GM21723 (cell line): ENCODE measurements around the gene NEB.

Experiments used
- ATAC-seq: cut with Tn5 transposase; IDR thresholded peaks from one replicate; pipeline ENCODE4 v1.9.1; 2021; ENCODE audit warnings: mild to moderate bottlenecking, moderate library complexity; ENCODE audit not compliant: unreplicated experiment

The NEB gene

DNA sequence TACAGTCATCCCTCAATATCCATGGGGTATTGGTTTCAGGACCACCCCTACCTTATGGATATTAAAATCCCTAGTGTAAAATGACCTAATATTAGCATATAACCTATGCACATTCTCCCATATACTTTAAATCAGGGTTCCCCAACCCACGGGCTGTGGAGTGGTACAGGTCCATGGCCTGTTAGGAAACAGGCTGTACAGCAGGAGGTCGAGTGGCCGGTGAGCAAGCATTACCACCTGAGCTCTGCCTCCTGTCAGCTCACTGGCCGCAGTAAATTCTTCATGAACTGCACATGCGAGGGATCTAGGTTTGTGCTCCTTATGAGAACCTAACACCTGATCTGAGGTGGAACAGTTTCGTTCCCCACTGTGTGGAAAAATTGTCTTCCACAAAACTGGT, 250.7 kb downstream of the NEB start:
- ATAC-seq, result no peak

DNA sequence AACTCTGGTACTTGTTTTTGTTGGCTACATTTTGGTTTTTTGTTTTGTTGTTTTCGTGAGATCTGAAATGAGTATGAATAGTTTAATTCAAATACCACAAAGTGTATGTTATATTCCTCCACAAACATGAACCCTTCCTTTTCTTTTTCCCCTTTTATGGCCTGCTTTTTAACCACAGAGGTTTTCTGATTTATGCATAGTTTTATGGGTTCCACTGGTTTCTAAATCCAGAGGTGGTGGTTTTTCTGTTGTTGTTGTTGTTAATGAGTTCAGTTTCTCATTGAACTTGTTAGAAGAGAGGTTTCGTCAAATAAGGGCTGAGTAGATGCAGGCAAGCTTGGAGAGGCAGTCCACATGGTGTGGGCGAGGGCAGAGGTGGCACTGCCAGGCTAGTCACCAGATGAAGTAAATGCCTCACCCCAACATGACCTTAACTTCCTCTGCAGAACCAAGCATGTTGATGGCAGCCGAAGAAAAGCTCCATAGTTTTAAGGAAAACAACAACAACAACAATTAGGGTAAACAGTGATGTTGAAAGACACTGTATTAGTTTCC, 252.0 kb downstream of the NEB start:
- ATAC-seq, result no peak

DNA sequence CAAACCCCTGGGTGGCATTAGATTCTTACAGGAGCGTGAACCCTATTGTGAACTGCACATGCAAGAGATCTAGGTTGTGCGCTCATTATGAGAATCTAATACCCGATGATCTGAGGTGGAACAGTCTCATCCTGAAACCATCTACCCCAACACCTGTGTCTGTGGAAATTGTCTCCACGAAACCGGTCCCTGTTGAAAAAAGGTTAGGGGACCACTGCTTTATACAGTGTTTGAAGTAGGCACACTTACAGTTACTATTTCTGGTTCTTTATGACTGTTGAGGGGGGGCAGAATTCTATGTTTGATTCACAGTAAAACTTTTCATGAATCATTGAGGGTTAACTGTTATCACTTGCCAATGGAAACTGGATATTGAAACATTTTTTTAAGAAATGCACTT, 252.5 kb downstream of the NEB start:
- no peak for ATAC-seq

DNA sequence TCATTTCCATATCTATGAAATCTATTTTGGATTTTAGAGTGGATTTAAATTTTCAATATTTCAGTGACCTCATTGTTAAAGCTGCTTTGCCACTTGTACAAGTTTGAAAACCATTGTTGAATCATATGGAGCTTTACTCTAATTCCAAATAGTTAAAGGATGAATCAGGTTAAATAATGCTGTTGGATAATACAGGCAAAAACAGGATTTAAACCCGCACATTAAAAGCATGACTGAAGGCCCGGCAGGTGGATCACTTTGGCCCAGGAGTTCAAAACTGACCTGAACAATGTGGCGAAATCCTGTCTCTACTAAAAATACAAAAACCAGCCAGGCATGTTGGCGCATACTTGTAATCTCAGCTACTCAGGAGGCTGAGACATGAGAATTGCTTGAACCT, 256.3 kb downstream of the NEB start:
- no peak for ATAC-seq

DNA sequence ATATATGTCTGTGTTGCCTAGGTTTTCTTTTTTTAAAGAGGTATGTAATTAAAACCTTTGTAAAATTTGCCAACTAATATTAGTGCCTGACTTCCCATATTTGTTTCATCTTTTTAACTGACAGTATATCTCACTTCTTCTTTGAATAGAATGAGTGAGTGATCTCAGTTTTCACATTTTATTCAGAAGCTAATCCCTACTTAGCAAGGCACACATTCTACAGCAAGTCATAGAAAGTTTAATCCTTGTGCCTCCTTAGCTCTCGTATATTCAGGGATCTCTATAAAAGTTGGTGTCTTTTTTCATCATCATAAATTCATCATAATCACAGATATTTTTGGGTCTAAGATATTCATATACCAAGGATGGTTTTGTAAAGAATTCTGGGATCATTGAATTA, 258.0 kb downstream of the NEB start:
- ATAC-seq, result no peak

DNA sequence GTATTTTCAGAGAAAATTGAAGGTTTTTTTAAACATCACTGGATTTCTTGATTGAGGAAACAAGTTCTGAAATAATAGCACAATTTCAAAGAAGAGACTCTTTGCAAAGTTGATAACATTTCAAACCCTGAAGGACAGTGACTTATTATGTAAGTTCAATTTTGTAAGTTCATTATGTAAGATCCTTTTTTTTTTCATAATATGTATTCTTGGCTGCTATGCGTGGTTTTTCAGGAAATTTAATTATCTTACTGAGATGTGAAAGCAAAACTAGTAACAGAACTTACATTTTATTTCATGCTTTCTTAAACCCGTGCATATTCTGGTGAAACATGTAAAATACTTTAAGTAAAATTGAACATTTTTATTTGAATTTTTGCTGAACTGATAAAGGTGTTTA, 259.2 kb downstream of the NEB start:
- no peak for ATAC-seq

DNA sequence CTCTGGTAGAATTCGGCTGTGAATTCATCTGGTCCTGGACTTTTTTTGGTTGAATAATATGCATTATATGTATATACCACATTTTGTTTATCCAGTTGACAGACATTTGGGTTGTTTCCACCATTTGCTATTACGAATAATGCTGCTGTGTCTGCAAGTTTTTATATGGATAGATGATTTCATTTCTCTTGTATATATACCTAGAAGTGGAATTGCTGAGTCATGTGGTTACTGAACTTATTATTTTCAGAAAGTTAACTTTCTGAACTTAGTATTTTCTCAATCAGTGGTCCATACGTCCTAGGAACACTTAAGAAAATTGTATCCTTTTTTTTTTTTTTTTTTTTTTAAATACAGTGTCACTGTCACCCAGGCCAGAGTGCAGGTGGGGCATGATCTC, 261.3 kb downstream of the NEB start:
- no peak for ATAC-seq

DNA sequence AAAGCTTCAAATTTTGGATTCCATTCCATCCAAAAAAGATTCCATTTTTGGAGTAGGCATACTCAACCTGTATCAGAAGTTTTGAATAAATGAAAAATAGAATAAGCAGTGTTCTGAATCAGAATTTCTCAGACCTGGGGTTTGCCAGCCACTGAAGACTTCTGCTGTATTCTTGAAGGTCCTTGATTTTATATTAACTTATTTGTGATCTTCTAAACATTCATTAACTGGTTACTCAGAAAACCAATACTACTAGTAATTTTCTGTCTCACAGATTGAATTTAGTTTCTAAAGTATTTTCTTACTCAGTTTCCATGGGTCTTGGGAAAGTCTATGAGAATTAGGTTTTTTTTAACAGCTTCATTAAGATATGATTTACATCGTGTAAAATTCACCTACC, 263.7 kb downstream of the NEB start:
- ATAC-seq, result no peak

DNA sequence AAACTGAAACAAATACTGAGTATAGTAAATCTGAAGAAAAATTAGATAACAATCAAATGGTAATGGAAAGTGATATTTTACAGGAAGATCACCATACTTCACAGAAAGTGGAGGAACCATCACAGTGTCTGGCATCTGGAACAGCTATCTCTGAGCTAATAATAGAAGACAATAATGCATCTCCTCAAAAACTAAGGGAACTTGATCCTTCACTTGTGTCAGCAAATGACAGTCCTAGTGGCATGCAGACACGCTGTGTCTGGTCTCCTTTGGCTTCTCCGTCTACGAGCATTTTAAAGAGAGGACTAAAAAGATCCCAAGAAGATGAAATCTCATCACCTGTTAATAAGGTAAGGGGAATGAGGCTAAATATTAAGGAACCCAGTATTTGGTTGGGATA, 268.5 kb downstream of the NEB start:
- no peak for ATAC-seq

DNA sequence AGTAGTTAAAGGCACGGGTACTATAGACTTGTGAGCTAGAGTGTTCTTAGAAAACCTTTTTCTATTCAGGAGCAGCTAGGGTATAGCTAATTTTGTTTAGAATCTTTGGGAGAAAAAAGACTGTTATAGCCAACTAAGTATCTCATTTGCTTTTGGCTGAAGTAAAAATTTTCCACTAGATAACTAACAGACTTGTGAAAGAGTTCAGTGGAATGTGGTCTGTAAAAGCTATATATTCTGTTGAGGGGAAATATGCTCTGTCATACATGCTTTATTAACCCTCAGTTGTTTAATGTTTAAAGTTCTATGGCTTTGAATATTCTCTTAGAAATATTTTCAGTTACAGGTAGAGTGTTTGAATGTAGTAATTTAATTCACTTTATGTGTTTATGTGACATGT, 274.9 kb downstream of the NEB start:
- ATAC-seq, result no peak

DNA sequence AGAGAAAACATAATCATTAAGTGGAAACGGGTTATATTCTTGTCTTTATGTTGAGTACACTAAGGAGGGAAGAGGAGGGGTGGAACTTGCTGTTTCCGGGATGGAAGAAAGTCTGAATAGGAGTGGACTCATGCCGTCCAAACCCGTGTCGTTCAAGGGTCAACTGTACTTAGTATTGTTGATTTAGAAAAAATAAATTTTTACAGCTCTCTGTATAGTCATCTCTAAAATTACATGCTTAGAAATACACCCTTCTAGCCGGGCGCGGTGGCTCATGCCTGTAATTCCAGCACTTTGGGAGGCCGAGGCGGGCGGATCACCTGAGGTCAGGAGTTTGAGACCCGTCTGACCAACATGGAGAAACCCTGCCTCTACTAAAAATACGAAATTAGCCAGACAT, 295.1 kb downstream of the NEB start:
- ATAC-seq, result no peak

DNA sequence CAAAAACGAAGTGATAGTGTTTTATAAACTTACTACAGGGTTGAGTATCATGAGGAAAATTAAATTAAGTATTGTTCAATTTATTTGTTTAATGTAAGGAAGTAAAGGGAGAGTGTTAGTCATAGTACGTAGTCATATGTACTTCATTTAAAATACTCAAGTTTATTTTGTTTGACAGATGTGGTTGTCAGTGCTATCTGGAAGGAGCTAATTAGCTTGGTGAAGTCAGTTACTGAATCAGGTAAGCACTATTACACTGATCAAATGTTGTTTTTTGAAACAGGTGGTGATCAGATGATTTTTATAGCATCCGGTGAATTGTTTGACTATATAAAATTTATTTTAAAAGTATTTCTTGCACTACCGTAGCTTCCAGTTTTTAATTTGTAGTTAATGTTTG, 295.8 kb downstream of the NEB start:
- ATAC-seq, result no peak

DNA sequence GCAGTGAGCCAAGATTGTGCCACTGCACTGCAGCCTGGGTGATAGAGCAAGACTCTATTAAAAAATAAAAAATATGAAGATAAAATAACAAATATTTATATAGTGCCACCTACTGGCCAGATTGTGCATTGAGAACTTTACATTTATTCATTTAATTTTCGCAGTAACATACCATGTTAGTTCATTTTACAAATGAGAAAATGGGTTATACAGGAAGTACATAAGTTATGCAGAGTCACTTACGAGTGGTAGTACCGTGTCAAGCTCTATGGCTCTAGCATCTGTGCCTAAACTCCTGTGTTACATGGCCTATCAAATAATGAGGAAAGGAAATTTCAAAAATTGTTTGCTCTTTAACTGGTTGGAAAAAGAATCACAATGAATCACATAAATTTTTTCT, 296.6 kb downstream of the NEB start:
- ATAC-seq, result no peak
